Measurements from ENCODE around the gene GLYAT.

GLYAT gene

GRCh38 chr11:58731819-58732218, at the start of gene GLYAT:
GLYAT (minus strand) TSS chr11:58731943; CDS start chr11:58724496, 7,447 bp downstream.
- no peak for DNase-seq

- no peak for DNase-seq
These were observed 49.6 kb upstream of the GLYAT start for GRCh38 chr11:58781345-58781744.

DNA sequence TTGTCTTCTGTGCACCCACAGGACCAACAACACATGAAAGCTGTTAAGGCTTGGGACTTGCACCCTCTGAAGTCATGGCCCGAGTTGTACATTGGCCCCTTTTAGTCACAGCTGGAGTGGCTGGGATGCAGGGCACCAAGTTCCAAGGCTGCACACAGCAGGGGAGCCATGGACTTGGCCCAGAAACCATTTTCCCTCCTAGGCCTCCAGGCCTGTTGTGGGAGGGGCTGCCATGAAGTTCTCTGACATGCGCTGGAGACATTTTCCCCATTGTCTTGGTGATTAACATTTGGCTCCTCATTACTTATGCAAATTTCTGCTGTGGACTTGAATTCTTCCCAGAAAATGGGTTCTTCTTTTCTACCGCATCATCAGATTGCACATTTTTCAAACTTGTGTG, 48.8 kb upstream of the GLYAT start:
- DNase-seq: no peak

DNA sequence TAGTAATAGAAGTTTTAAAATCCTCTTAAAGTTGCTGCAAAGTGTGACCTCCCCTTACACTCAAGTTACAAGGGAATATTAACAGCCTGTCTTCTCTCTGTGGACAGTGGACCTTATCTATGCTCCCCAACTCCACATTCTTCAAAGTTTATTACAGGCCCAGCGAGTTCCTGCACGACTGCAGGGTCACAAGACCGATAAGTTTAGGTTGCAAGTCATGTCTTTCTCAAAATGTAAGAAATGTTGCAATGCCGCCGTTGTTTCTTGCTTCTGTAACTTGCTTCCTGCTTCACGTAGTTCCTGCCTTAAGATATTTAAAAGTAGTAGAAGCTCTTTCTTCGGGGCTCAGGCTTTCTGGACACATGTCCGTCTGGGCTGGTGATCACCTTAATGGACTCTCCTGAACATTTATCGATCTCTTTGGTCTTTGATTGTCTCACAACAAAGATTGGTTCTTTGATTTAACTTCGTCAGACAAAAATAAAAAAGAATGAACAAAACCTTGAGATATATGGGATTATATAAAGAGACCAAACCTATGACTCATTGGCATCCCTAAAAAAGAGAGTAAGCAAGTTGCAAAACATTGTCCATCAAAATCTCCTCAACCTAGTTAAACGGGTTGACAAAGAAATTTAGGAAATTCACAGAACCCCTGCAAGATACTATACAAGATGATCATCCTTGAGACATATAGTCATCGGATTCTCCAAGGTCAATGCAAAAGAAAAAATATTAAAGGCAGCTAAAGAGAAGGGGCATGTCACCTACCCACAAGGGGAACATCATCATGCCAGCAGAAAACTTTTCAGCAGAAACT, 45.4 kb upstream of the GLYAT start:
- no peak for DNase-seq

- no peak for DNase-seq
These were observed 43.4 kb upstream of the GLYAT start for GRCh38 chr11:58775066-58775708.

DNA sequence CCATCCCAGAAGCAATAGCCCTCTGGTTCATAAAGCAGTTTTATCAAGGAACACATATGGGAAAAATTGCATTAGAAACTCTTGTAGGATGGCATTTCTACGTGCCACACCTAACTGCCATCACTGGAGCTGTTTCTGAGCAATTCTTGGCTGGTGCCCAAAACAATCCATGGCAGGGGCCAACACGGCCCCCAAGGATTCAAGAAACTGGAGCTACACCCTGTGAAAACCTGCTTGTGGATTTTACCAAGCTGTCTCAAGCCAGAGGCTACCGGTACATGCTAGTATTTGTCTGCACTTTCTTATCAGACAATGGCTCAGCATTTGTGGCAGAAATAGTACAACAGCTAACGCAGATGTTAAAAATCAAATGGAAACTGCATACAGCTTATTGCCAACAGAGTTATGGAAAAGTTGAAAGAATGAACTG, 42.4 kb upstream of the GLYAT start:
- no peak for DNase-seq

GRCh38 chr11:58773337-58773736, 41.6 kb upstream of the GLYAT start:
- no peak for DNase-seq

GRCh38 chr11:58772329-58773285, 40.9 kb upstream of the GLYAT start:
- no peak for DNase-seq

GRCh38 chr11:58771458-58771855, 39.7 kb upstream of the GLYAT start:
- DNase-seq: no peak

GRCh38 chr11:58770627-58771457, 39.1 kb upstream of the GLYAT start:
- no peak for DNase-seq

DNA sequence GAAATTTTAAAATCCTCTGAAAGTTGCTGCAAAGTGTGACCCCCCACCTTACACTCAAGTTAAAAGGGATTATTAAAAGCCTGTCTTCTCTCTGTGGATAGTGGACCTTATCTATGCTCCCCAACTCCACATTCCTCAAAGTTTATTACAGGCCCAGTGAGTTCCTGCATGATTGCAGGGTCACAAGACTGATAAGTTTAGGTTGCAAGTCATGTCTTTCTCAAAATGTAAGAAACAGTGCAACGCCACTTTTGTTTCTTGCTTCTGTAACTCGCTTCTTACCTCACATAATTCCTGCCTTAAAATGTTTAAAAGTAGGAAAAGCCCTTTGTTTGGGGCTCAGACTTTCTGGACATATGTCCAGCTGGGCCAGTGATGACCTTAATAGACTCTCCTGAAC, 38.4 kb upstream of the GLYAT start:
- DNase-seq: no peak

- no peak for DNase-seq
These were observed 37.6 kb upstream of the GLYAT start for GRCh38 chr11:58769308-58769707.

- DNase-seq: no peak
These were observed 36.4 kb upstream of the GLYAT start for GRCh38 chr11:58768137-58768536.

DNA sequence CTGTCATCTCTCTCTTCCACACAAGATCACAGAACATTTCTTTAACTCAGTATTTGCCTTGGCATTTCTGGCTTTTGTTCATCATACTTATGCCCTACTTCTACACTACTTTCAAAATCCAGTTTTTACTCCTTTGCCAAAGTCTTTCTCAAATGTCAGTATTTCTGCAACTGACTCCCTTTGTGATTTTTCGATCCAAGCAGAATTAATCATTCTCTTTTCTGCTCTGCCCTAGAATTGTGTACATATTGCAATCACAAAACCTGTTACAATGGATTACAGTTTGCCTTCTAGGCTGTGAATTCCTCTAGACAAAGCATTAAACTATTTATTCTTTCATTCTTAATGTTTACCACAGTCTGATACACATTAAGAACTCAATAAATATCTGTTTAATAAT, 33.3 kb upstream of the GLYAT start:
- no peak for DNase-seq

DNA sequence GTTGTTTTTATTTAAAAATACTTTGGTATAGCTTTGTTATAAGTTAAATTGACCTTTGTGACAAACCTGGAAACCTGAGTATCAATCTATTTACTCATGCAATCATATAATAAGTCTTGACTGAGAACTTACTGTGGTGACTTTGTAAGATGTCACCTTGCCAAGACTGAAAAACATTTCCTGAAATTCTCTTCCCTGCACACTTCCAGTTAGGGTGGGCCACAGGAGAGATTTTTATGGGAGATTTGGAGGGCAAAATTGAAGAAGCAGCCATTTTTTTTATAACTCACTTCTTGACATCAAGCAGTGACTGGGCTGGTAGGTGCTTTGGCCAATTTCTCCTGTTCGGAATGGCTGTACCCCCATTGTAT, 31.4 kb upstream of the GLYAT start:
- DNase-seq: no peak

GRCh38 chr11:58762284-58763119, 30.8 kb upstream of the GLYAT start:
- DNase-seq: no peak

- DNase-seq: no peak
These were observed 25.7 kb upstream of the GLYAT start for GRCh38 chr11:58757439-58757838.

DNA sequence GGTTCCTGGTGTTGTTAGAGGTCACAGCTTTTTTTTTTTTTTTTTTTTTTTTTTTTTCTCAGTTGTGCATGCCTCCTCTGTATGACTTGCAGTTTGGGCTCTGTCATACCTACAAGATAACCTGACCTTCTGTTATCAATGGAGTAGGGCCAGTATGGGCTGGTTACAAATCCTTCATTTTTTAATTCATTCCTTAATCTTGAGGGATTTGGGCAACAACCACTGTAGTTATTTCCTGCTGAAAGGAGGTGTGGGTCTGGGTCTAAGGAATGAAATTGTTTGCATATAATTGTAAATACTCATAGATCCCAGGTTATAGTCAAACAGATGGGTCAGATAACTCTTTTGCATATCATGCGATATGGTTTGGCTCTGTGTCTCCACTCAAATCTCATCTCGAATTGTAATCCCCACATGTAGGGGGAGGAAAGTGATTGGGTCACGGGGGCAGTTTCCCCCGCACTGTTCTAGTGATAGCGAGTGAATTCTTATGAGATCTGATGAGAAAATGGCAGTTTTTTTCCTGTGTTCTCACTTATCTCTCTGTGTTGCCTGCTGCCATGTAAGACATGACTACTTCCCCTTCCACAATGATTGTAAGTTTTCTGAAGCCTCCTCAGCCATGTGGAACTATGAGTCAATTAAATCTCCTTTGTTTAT, 14.1 kb upstream of the GLYAT start:
- DNase-seq: no peak

- no peak for DNase-seq
These were observed 13.4 kb upstream of the GLYAT start for GRCh38 chr11:58744988-58745704.

All from stimulated activated CD4-positive, alpha-beta T cell treated with anti-CD3 and anti-CD28 coated beads, Interleukin-4, amount 100 ng/mL, for 4 hours (primary cell).